ES-I3 (cell line): ENCODE data around the gene PDIA2.
"Not testable (repeated sequence)": the region's sequence is repeated elsewhere in the genome, so short reads cannot be mapped to it uniquely, and the experiment has no call there.

Experiments
- H3K36me3 ChIP-seq: 2 replicates; pipeline ENCODE4 v1.6.1; 2013; ENCODE audit warnings: mild to moderate bottlenecking, low read length, control low read depth, moderate library complexity; ENCODE audit not compliant: insufficient read depth
- H3K4me1 ChIP-seq: 2 replicates; pipeline ENCODE4 v1.6.1; 2013; ENCODE audit warnings: mild to moderate bottlenecking, control low read depth, low read length; ENCODE audit not compliant: insufficient read depth
- H3K9ac ChIP-seq: 2 replicates; pipeline ENCODE4 v1.6.1; 2013; ENCODE audit warnings: low read depth, mild to moderate bottlenecking, low read length, moderate library complexity
- H3K9me3 ChIP-seq: 2 replicates; pipeline ENCODE4 v1.6.1; 2013; ENCODE audit warnings: mild to moderate bottlenecking, low read length, moderate library complexity; ENCODE audit not compliant: control insufficient read depth, insufficient read depth

PDIA2 gene

DNA sequence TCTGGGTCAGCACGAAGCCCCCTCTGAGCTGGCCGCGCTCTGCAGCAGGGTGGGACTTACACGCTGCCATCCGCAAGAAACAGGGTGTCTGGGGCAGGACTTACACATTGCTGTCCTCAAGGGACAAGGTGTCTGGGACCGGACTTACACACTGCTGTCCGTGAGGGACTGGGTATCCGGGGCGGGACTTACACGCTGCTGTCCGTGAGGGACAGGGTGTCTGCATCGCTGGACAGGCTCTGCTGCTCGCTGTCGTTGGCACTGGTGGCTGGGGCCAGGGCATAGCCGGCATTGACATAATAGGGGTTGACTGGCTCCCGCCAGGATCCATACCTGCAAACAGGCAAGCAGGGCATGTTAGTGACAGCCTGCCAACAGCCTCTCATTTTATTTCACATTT, 31.4 kb downstream of the PDIA2 start:
- peaks cover 2% of the 10 kb centered on the region; the same call in 1 of the 2 replicates for H3K4me1 ChIP-seq
- no peaks in the 10 kb centered on the region for H3K9me3 ChIP-seq
- H3K36me3 ChIP-seq, result peaks cover 2% of the 10 kb centered on the region; the same call in 1 of the 2 replicates
- no peak overlapping the region for H3K9ac ChIP-seq

DNA sequence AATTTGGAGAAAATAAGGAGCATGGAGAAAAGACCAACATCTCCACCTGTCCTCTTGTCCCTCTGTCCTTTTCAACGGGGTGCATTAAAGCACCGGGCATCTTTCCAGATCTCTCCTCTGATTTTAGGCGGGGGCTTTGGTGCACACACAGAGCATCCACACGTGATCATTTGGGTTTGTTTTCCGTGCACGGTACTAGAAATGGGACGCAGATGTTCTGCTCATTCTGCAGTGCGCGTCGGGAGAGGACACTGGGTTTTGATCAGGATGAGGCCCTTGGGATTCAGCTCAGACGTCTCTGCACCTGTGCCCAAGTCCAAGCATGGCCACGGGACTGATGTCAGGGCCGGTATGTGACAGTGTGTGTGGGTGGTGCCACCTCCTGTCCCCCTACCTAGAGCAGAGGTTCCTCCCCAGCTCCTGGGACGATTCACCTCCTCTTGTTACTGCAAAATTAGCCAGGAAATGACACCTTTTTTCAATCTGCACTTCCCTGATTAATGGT, 31.9 kb downstream of the PDIA2 start:
- no peak overlapping the region for H3K9ac ChIP-seq
- H3K4me1 ChIP-seq, result peaks cover 5% of the 10 kb centered on the region; the same call in 1 of the 2 replicates
- H3K36me3 ChIP-seq, result peaks cover 2% of the 10 kb centered on the region; the same call in 1 of the 2 replicates
- no peaks in the 10 kb centered on the region for H3K9me3 ChIP-seq

- Histone ChIP-seq H3K9me3 (no peaks in the 10 kb centered on the region), H3K4me1 (peaks cover 5% of the 10 kb centered on the region; the same call in 1 of the 2 replicates), H3K36me3 (peaks cover 2% of the 10 kb centered on the region; the same call in 1 of the 2 replicates), H3K9ac (no peak overlapping the region)
These were observed 33.9 kb downstream of the PDIA2 start for GRCh38 chr16:316741-317464.

GRCh38 chr16:317583-317982, 34.6 kb downstream of the PDIA2 start:
- H3K4me1 ChIP-seq, result peaks cover 5% of the 10 kb centered on the region; the same call in 1 of the 2 replicates
- H3K9me3 ChIP-seq, result no peaks in the 10 kb centered on the region
- no peaks in the 10 kb centered on the region for H3K36me3 ChIP-seq
- H3K9ac ChIP-seq, result no peak overlapping the region

DNA sequence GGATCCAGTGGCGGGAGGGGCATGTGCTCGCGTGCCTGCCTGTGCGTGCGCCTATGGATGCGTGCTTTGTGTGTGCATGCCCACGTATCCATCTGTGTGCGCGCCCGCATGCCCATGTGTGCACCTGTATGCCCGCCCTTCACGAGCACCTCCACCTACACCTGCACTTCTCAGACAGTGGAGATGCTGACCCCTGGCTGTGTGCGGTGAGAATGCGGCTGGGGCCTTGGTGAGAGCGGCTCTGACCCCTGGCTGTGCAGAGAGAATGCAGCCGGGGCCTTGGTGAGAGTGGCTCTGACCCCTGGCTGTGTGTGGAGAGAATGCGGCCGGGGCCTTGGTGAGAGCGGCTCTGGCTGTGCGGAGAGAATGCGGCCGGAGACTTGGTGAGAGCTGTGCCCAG, 35.7 kb downstream of the PDIA2 start:
- no peak overlapping the region for H3K9ac ChIP-seq
- no peaks in the 10 kb centered on the region for H3K36me3 ChIP-seq
- peaks cover 5% of the 10 kb centered on the region; the same call in 1 of the 2 replicates for H3K4me1 ChIP-seq
- H3K9me3 ChIP-seq, result no peaks in the 10 kb centered on the region

DNA sequence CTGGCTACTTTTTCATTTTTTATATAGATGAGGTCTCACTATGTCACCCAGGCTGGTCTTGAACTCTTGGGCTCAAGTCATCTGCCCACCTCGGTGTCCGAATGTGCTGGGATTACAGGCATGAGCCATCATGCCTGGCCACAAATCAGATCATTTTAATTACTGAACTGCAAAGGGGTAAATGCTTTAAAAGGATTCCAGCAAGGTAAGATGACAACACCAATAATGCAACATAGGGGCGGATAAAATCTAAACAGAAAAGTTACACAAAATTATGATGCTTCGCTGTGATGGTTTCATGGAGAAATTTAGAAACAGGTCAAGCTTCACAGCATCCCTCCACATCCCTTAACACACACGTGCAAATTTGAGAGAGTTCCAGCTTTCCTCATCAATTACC, 37.2 kb downstream of the PDIA2 start:
- Histone ChIP-seq H3K9ac (no peak overlapping the region), H3K36me3 (no peaks in the 10 kb centered on the region), H3K9me3 (no peaks in the 10 kb centered on the region), H3K4me1 (peaks cover 10% of the 10 kb centered on the region; the same call in 1 of the 2 replicates)

- Histone ChIP-seq H3K9ac (no peak overlapping the region), H3K36me3 (no peaks in the 10 kb centered on the region), H3K4me1 (peaks cover 13% of the 10 kb centered on the region), H3K9me3 (no peaks in the 10 kb centered on the region)
These were observed 38.6 kb downstream of the PDIA2 start for GRCh38 chr16:321532-321931.

DNA sequence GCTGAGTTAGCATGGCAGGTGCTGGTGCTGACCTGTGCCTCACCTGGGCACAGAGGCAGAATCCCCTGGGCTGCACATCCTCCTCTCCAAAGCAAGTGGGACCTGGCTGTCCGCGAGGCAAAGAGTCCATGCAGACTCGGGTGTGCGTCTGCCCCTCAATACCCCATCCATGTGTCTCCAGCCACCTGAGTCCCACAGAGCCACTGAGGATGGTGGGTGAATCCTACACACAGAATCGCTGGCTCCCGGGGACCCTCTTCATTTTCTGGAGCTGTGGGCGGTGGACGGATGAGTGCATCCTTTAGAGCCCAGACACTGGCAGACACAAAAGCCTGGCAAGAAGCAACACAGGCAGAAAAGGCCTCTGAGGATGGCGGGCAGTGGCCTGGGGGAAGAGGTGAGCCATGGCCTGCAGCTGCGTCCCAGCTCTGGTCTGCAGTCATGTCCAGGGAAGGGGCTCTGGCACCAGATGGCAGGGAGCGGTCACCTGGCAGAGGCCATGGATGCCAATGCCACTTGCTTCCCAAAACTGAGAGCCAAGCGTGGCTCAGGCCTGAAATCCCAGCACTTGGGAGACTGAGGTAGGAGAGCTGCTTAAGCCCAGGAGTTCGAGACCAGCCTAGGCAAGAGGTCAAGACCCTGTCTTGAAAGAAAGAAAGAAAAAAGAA, 39.6 kb downstream of the PDIA2 start:
- no peaks in the 10 kb centered on the region for H3K36me3 ChIP-seq
- no peaks in the 10 kb centered on the region for H3K9me3 ChIP-seq
- H3K4me1 ChIP-seq, result peaks cover 13% of the 10 kb centered on the region
- no peak overlapping the region for H3K9ac ChIP-seq

DNA sequence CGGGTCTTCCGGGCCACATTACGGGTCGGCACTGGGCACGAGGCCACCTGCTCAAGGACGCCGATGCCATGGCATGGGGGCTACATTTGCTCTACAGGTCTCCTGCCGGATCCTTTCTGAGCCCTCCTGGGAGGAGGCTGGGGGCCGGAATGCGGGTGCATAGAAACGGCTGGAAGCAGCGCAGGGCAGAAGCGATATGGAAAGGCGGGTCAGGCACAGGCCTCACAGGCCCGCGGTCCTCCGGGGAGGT, 41.2 kb downstream of the PDIA2 start:
- H3K9ac ChIP-seq, result no peak overlapping the region
- no peaks in the 10 kb centered on the region for H3K9me3 ChIP-seq
- no peaks in the 10 kb centered on the region for H3K36me3 ChIP-seq
- peaks cover 13% of the 10 kb centered on the region for H3K4me1 ChIP-seq

DNA sequence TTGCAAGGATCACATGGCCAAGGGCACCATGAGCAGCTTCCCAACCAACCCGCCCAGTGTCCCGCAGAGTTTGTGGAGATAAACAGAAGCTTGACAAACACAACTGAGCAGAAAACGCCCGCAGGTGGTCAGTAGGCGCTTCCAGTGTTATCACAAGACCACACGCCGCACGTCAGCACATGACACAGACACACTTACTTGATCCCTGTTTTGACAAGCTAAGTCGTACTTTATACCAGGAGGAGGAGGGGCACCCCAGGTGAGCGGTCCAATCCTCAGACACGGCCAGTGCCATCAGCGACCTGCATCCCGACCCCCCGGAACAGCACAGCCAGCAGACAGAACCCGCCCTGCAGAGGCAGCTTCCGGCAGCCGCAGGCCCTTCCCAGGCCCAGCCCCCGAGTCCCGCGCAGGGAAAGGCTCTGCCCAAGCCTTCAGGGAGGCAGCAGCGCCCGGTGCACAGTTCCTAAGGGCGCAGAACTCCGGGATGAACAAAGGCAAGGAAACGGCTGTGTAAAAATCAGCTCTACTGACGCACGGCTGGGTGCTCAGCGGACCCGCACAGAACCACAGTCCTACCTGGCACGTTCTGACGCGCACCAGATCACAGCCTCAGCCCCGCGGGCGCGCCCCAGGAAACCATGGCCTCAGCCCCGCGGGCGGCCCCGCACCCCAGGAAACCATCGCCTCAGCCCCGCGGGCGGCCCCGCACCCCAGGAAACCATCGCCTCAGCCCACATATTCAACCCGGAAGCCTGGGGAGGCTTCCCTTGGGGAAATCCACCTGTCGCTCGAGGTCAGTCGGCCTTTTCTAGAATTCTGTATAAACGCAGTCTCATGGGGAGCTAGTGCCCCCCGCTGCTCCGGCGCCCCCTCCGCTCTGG, 41.7 kb downstream of the PDIA2 start:
- peaks cover 8% of the 10 kb centered on the region; the same call in 1 of the 2 replicates for H3K4me1 ChIP-seq
- H3K9me3 ChIP-seq, result no peaks in the 10 kb centered on the region
- no peak overlapping the region for H3K9ac ChIP-seq
- H3K36me3 ChIP-seq, result no peaks in the 10 kb centered on the region

GRCh38 chr16:325375-326145, 42.6 kb downstream of the PDIA2 start:
- Histone ChIP-seq H3K9me3 (no peaks in the 10 kb centered on the region), H3K36me3 (no peaks in the 10 kb centered on the region), H3K4me1 (peaks cover 8% of the 10 kb centered on the region; the same call in 1 of the 2 replicates), H3K9ac (no peak overlapping the region)

GRCh38 chr16:330741-331140, 47.8 kb downstream of the PDIA2 start:
- Histone ChIP-seq H3K9me3 (no peaks in the 10 kb centered on the region), H3K9ac (no peak overlapping the region), H3K4me1 (peaks cover 4% of the 10 kb centered on the region; the same call in 1 of the 2 replicates), H3K36me3 (no peaks in the 10 kb centered on the region)

GRCh38 chr16:331181-331814, 48.3 kb downstream of the PDIA2 start:
- not testable (repeated sequence) for H3K9ac ChIP-seq, H3K4me1 ChIP-seq, H3K36me3 ChIP-seq, H3K9me3 ChIP-seq
